Activated CD4-positive, alpha-beta T cell treated with anti-CD3 and anti-CD28 coated beads, Interleukin-2, amount 50 U/mL, for 4 hours (primary cell): ENCODE data around the gene ANKRD37.

ENCODE experiments used
- DNase-seq, 2 experiments: peaks; one replicate each; pipeline ENCODE4 v3.0.0-alpha.2; 2020

The ANKRD37 gene

GRCh38 chr4:185381288-185382196 is 15.1 kb upstream of the ANKRD37 start:
- no peak for DNase-seq

- DNase-seq = no peak
Measured at GRCh38 chr4:185382754-185383153, 13.9 kb upstream of the ANKRD37 start.

GRCh38 chr4:185383451-185383850 is 13.2 kb upstream of the ANKRD37 start:
- DNase-seq = no peak

GRCh38 chr4:185384061-185384460 is 12.6 kb upstream of the ANKRD37 start:
- DNase-seq = no peak

GRCh38 chr4:185384930-185385331 is 11.7 kb upstream of the ANKRD37 start:
- DNase-seq = no peak

GRCh38 chr4:185387957-185388356 is 8.7 kb upstream of the ANKRD37 start:
- DNase-seq = no peak

GRCh38 chr4:185390941-185391340 is 5.7 kb upstream of the ANKRD37 start:
- DNase-seq = no peak

GRCh38 chr4:185392156-185392555 is 4.5 kb upstream of the ANKRD37 start:
- DNase-seq = no peak

GRCh38 chr4:185394568-185395237 is 1.9 kb upstream of the ANKRD37 start:
- no peak for DNase-seq

- no peak for DNase-seq
Measured at GRCh38 chr4:185395238-185395955, 1.2 kb upstream of the ANKRD37 start, which contains the start of gene LRP2BP. TSS of gene LRP2BP (minus strand) at chr4:185395924. CDS start at chr4:185378186, 17,738 bp downstream.

- DNase-seq = peak; percentile 93
Measured at GRCh38 chr4:185395956-185396723, 501 bp upstream of the ANKRD37 start.

- DNase-seq = no peak
Measured at GRCh38 chr4:185398618-185399017, 2.0 kb downstream of the ANKRD37 start.

- no peak for DNase-seq
Measured at GRCh38 chr4:185399466-185399865, 2.8 kb downstream of the ANKRD37 start.

- DNase-seq = no peak
Measured at GRCh38 chr4:185404031-185404430, 7.4 kb downstream of the ANKRD37 start.

- no peak for DNase-seq
Measured at GRCh38 chr4:185405296-185405999, 8.8 kb downstream of the ANKRD37 start.

GRCh38 chr4:185408432-185408831 is 11.8 kb downstream of the ANKRD37 start:
- no peak for DNase-seq

GRCh38 chr4:185411849-185412248 is 15.2 kb downstream of the ANKRD37 start:
- DNase-seq = no peak

- DNase-seq = no peak
Measured at GRCh38 chr4:185412412-185412811, 15.8 kb downstream of the ANKRD37 start.

- no peak for DNase-seq
Measured at GRCh38 chr4:185416955-185417354, 20.3 kb downstream of the ANKRD37 start.

- no peak for DNase-seq
Measured at GRCh38 chr4:185421366-185422124, 24.9 kb downstream of the ANKRD37 start.
